ENCODE results near the gene HIPK2.

Gene HIPK2

DNA sequence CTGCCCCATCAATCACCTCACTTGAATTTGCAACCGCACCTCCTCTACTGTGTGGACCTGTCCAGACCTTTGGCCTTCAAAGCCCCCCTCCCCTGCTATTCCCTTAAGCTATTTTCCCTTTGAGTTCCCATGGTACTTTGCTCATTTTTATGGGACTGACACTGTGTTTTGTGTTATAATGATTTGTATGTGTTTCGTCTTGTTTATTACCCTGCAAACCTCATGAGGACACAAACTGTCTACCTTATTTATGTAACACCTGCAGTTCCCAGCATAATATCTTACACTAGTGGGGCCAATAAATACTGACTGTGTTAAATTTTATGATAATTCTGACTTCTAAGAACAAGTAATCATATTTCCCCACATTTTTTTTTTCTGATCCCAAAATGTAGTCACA lies 183.7 kb downstream of the HIPK2 start:
- peaks cover 70% of the 10 kb centered on the region; the same call in 1 of the 2 replicates for H3K36me3 ChIP-seq (ENCODE audit: insufficient read depth, low read length)
- TF ChIP-seq, protein P1, sequence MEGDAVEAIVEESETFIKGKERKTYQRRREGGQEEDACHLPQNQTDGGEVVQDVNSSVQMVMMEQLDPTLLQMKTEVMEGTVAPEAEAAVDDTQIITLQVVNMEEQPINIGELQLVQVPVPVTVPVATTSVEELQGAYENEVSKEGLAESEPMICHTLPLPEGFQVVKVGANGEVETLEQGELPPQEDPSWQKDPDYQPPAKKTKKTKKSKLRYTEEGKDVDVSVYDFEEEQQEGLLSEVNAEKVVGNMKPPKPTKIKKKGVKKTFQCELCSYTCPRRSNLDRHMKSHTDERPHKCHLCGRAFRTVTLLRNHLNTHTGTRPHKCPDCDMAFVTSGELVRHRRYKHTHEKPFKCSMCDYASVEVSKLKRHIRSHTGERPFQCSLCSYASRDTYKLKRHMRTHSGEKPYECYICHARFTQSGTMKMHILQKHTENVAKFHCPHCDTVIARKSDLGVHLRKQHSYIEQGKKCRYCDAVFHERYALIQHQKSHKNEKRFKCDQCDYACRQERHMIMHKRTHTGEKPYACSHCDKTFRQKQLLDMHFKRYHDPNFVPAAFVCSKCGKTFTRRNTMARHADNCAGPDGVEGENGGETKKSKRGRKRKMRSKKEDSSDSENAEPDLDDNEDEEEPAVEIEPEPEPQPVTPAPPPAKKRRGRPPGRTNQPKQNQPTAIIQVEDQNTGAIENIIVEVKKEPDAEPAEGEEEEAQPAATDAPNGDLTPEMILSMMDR (conservative IDR thresholded peaks at IDR 0.05; ENCODE audit: low read length), result no peak
- no peak for TF ChIP-seq EZH2phosphoT487 (IDR thresholded peaks at IDR 0.05; ENCODE audit: borderline replicate concordance)
- H3K9ac ChIP-seq (ENCODE audit: low read depth, low read length, poor library complexity, severe bottlenecking), result no peak overlapping the region

DNA sequence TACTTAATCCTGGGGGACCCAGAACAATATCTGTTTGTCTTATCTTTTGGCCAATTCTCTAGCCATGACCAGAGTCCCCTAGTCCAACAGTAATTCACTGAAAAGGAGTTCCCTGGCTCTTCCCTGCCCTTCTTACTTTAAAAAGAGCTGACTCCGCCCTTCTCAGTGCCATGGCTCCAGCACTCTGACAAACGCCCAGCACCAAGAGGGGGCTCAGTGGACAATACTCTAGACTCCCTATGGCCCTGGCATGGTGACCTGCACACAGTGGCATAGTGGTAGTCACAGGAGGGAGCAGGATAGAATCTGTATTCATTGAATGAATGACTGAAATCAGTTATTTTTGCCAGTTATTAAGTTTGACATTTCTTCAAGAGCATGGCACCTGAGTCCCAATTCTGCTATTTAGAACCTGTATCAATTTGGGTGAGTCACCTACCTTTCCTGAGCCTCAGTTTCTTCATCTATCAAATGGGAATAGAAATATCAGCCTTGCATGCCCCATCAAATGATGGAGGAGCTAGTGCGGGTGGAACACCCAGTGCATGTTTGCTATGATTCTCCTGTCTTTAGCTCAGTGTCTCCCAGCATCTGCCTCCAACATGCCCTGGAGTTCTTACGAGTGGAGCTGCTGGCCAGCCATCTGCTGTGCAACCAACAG lies 184.9 kb downstream of the HIPK2 start:
- Histone ChIP-seq H2AFZ (ENCODE audit: low read length) (no peak overlapping the region), H3K79me2 (ENCODE audit: insufficient read depth, low read length) (no peaks in the 10 kb centered on the region), H3K27me3 (ENCODE audit: insufficient read depth, low read length, poor library complexity, severe bottlenecking) (no peaks in the 10 kb centered on the region), H3K9me2 (replicated peaks; ENCODE audit: low read depth, low read length) (no peaks in the 10 kb centered on the region), H3K9ac (ENCODE audit: low read depth, low read length, poor library complexity, severe bottlenecking) (no peak overlapping the region), H3K36me3 (ENCODE audit: insufficient read depth, low read length) (peaks cover 62% of the 10 kb centered on the region; the same call in 1 of the 2 replicates), H3K9me3 (ENCODE audit: insufficient read depth, low read depth, low read length) (no peaks in the 10 kb centered on the region), H3K4me1 (ENCODE audit: insufficient read depth, low read length, poor library complexity, severe bottlenecking) (no peaks in the 10 kb centered on the region), H4K20me1 (ENCODE audit: insufficient read depth, low read length, poor library complexity, severe bottlenecking) (no peaks in the 10 kb centered on the region), H3K4me3 (ENCODE audit: low read length, poor library complexity, severe bottlenecking) (no peak overlapping the region), H3K4me2 (ENCODE audit: low read depth, low read length, poor library complexity, severe bottlenecking) (no peak overlapping the region), H3F3A (ENCODE audit: low read depth) (no peaks in the 10 kb centered on the region)
- no peak for TF ChIP-seq EZH2phosphoT487 (IDR thresholded peaks at IDR 0.05; ENCODE audit: borderline replicate concordance)
- TF ChIP-seq, protein P1 (conservative IDR thresholded peaks at IDR 0.05; ENCODE audit: low read length), result no peak

More for the DNA sequence above, 183.7 kb downstream of the HIPK2 start:
- H3K4me3 ChIP-seq (ENCODE audit: low read length, poor library complexity, severe bottlenecking), result no peak overlapping the region
- no peaks in the 10 kb centered on the region for H3K4me1 ChIP-seq (ENCODE audit: insufficient read depth, low read length, poor library complexity, severe bottlenecking)
- H3K9me3 ChIP-seq (ENCODE audit: insufficient read depth, low read depth, low read length), result no peaks in the 10 kb centered on the region
- no peaks in the 10 kb centered on the region for H4K20me1 ChIP-seq (ENCODE audit: insufficient read depth, low read length, poor library complexity, severe bottlenecking)
- no peaks in the 10 kb centered on the region for H3K79me2 ChIP-seq (ENCODE audit: insufficient read depth, low read length)
- no peak overlapping the region for H3K4me2 ChIP-seq (ENCODE audit: low read depth, low read length, poor library complexity, severe bottlenecking)
- no peak overlapping the region for H2AFZ ChIP-seq (ENCODE audit: low read length)
- no peaks in the 10 kb centered on the region for H3F3A ChIP-seq (ENCODE audit: low read depth)
- H3K9me2 ChIP-seq (replicated peaks; ENCODE audit: low read depth, low read length), result no peaks in the 10 kb centered on the region
- no peaks in the 10 kb centered on the region for H3K27me3 ChIP-seq (ENCODE audit: insufficient read depth, low read length, poor library complexity, severe bottlenecking)

DNA sequence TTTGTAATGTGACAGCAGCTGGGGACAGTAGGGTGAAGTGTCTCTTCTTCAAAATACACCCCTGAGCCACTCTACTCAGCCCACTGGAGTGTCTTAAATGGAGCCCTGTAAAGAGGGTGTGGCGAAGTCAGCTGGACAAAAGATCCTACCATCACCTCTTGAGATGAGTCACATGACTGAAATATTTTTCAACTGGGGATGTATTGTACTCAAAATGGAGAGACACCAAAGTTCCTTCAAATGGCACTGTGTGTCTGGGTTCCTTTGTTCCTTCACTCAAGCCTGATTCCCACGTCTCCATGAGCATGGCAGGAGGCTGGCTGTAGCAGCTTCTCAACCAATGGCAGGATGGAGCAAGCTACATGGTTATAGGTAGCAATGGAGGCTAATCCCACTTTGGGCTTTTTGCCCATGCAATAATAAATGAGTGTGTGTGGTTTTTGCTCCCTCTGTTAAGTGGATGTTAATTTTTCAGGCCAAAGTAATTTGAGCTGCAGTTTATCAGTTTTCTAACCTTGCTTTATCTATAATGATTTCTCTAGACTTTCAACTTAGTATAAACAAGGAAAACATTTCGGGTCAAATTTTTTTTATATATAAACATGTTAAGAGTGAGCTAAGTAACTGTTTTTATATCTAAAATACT lies 186.1 kb downstream of the HIPK2 start:
- Histone ChIP-seq H3K36me3 (ENCODE audit: insufficient read depth, low read length) (peaks cover 55% of the 10 kb centered on the region; the same call in 1 of the 2 replicates), H3K79me2 (ENCODE audit: insufficient read depth, low read length) (no peaks in the 10 kb centered on the region), H2AFZ (ENCODE audit: low read length) (no peak overlapping the region), H3K4me2 (ENCODE audit: low read depth, low read length, poor library complexity, severe bottlenecking) (no peak overlapping the region), H3K9me3 (ENCODE audit: insufficient read depth, low read depth, low read length) (no peaks in the 10 kb centered on the region), H4K20me1 (ENCODE audit: insufficient read depth, low read length, poor library complexity, severe bottlenecking) (no peaks in the 10 kb centered on the region), H3K9ac (ENCODE audit: low read depth, low read length, poor library complexity, severe bottlenecking) (no peak overlapping the region), H3K4me3 (ENCODE audit: low read length, poor library complexity, severe bottlenecking) (no peak overlapping the region), H3K9me2 (replicated peaks; ENCODE audit: low read depth, low read length) (no peaks in the 10 kb centered on the region), H3F3A (ENCODE audit: low read depth) (no peaks in the 10 kb centered on the region), H3K27me3 (ENCODE audit: insufficient read depth, low read length, poor library complexity, severe bottlenecking) (no peaks in the 10 kb centered on the region), H3K4me1 (ENCODE audit: insufficient read depth, low read length, poor library complexity, severe bottlenecking) (no peaks in the 10 kb centered on the region)
- TF ChIP-seq, protein P1 (conservative IDR thresholded peaks at IDR 0.05; ENCODE audit: low read length), result no peak
